HG02678 (cell line): Measurements from ENCODE around the gene MAGI1.

ENCODE experiments used
- ATAC-seq: cut with Tn5 transposase; IDR thresholded peaks from one replicate; pipeline ENCODE4 v1.9.1; 2021; ENCODE audit warnings: mild to moderate bottlenecking, moderate library complexity; ENCODE audit not compliant: unreplicated experiment

MAGI1 gene

DNA sequence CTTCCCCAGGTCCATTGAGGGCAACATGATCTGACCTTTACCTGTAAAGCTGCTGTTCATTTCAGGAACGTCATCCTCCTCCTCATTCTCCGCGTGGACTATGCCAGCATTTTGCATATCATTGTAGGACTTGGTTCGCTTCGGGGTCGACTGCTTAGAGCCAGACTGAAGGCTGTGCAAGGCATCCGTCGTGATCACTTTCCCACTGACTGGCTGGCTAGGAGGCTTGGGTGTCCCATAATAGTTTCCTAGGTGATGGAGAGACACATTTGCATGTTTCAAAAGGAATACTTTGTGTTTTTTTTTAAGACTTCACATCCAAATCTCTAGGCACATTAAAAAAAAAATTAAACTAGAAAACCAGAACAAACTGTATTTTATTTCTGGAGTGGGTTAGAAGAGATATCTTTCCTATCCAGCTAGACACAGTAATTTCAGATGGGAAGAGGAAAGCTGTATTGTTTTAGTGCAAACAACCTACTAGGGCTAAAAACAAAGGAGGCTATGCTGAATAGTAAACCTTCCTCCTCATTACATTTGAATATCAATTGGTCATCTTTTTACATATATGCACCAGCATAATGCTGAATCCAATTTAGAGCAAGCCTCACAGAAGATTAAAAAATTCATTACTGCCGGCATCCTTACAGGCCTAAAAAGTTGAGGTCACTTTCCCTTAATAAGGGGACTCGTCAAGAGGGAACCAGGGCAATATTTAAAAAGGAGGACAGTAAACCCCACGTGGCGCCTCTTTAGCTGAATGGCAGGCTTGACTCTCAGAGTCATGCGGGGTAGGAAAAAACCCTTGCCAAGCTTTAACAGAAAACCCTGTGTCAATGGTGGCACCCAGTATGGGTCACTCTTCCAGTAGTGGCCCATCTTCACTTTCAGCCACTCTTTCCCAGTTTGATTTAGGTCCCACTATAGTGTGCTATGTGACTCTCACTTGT, 559.9 kb downstream of the MAGI1 start:
- ATAC-seq, result no peak

DNA sequence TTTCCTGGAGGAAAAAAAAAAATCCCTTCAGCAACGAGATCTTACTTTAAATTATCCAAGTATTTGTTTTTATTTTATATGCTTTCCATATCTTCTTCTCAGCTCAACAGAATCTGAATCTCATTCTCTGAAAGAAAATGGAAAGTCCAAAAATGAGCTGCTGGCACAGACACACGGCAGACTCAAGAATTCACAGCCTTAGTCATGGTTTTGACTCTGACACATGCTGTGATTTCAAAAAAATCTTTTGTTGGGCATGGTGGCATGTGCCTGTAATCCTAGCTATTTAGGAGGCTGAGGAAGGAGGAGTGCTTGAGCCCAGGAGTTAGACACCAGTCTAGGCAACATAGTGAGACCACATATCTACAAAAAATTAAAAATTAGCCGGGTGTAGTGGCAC, 565.0 kb downstream of the MAGI1 start:
- no peak for ATAC-seq

DNA sequence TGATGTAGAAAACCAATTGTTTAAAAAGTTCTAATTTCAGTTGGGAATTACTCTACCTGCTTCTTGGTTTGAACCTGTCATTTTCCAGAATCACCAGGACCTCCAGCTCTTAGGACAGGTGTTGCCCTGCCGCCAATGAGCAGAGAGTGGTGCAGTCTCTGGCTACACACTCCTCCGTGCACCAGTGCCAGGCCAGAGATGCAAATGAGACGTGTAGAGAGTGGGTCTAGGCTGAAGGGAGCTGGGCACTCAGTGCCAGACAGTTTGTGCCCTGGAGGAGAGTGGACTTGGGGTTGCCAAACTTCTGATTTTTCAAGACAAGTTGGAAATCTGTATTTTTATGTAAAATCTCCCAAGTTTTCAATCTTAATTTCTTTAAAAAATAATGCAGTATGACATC, 566.2 kb downstream of the MAGI1 start:
- no peak for ATAC-seq

DNA sequence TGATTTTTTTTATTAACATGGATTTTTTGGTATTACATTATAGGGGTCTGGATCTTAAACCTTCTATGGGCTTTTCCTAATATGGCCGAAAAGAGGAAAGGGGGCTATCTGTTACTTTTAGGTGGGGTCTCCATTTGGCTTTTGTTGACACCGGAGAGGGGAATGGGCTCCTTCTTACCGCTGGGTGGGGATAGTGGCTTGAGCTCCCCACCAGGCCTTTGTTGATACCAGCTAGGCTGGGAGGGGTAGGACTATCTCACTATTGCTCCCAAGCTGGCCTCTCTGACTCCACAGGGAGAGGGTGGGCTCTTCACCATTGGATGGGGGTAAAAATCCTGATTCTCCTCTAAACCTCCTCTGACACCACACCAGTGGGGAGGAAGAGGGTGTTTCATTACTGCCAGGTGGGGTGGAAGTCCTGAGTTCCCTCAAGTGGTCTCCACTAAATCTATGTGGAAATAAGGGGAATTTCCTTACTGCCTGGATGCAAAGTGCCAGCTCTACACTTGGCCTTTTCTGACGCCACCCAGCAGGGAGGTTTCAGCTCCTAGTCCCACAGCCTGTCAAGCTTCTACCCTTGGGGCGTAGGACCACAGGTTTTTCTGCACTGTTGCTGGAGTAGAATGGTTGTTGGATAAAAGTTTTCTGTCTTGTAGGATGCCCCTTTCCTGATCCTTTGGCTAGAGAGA, 572.3 kb downstream of the MAGI1 start:
- no peak for ATAC-seq

DNA sequence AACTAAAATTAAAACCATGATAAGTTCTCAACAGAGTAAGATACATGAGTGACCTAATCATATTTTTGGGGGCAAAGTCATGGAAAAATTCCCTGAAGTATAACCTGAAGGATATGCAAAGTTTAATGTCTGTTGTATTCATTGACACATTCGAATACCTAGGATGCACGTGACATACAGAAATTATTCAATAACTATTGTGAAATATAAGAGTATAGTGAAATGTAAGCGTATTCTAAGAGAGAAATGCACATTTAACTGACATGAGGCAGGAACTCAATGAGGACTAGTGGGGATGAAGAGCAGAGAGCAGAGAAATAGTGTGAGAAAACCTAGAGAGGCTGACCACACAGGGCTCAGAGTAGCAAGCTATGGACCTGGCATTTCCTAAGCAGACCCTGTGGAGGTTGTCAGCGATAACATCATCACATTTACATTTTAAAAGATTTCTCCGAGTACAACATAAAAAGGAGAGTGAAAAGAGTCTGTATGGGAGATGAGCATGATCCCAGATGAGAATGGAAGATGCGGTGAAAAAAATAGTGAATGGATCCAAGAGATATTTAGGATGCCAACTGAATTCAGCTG, 588.8 kb downstream of the MAGI1 start:
- no peak for ATAC-seq

DNA sequence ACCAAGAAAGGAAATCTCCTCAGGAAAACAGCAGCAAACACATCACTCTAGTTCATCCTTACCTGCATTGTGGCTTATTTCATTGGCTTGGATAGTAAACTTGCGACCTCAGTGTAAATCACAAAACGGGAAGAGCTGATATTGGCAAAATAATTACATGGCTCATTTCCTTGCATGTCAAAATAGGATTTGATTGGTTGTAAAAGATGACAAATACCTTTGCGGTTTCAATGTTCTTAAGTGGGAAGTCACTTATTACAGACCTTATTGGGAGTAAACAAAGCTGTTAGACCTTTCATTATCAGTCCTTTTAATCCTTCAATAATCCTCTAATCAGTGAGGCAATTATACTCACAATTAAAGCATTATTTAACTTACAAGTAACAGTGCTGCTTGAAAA, 590.6 kb downstream of the MAGI1 start:
- ATAC-seq, result no peak

DNA sequence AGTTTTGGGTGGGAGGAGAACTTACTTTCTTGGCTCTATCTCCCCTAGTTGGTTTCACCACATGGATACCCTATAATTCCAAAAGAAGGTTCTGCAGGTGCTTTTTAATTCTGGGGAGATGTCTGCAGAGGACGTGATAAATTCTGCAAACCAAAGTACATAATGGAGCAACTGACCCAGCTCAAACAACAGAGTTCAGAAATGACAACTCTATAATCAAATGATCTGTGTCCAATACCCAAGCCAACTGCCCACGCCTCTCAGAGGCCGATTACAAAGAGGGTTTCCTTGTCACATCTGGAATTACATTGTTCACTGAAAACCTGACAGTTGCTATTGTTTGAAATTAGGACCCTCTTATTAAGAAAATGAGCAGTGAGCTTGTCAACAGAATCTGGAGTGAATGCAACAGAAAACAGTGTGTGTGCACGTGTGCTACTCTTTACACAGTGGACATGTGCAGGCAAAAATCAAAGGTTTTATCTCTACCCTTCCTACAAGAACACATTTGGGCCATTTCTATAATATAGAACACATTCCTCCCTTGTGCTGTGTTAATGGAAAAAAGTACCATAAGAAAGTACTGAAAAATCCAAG, 593.0 kb downstream of the MAGI1 start:
- ATAC-seq, result no peak

DNA sequence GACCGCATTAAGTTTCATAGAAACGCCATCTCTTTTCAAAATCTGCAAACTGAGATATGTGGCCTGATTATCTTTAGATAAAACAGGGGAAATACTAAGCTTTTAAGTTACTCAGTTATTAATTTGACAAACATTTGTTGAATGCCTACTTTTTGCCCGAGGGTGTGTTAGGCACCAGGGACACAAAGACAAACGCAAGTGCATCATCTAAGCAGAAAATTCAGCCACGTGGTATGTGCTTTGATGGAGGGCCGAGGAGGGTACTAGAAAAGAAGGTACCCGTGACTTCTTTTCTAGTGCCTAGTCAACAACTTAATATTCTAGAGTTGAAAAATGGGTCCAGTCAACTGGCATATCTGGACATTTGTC, 594.3 kb downstream of the MAGI1 start:
- ATAC-seq, result no peak

DNA sequence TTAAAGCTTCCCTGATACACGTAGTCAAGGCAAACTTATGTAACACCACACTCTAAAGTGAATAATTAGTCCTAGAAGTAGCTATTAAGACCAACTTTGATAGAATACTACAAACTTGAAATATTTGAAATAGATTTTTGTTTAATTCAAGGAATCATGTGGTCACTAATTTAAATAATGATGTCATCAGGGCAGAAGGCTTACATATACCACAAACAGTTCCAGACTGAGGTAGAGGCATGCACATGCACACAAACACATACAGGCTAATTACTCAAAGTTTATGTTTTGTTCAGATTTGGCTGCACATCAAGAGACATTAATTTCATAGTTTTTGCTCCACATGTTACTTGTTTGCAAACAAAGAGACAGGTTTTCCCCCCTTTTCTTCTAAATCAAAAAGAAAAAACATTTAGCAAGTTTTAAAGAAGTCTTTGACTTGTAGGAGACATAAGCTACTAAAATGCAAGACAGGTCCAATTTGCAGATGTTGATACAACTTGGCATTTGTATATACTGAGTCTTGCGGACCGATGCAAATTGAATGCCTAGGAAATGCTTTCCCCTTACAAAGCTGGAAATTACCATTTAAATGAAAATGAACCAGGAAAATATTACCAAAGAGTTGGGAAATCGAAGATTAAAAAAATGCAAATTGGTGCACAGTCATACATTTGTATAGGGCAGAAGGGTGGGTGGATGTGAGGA, 594.8 kb downstream of the MAGI1 start:
- ATAC-seq, result no peak

DNA sequence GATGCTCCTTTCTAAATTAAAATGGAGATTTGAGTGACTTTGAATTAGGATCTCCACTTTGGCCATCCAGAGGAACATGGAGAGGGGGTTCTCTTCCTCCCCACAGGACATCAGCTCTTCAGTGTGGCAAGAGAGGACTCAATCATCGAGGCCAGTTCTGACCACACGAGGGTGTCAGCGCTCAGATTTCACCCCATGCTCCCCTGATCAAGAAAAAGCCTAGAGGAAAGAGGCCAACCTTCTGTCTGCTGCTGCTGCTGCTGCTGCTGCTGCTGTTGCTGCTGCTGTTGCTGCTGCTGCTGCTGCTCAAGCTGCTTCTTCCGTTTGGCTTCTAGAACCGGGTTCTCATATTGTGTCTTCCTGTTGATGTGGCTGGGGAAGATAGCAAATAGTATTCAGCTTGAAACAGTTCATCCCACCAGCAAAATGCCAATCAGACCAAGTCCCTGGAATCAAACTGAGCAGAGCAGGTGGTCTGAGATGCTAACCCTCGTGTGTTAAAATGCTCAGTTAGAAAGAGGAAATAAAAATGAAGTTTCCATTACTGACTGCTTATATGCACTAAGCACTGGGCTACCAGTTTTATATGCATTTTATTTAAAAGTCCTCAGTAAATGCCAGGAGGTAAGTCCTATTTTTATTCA, 599.0 kb downstream of the MAGI1 start:
- no peak for ATAC-seq

DNA sequence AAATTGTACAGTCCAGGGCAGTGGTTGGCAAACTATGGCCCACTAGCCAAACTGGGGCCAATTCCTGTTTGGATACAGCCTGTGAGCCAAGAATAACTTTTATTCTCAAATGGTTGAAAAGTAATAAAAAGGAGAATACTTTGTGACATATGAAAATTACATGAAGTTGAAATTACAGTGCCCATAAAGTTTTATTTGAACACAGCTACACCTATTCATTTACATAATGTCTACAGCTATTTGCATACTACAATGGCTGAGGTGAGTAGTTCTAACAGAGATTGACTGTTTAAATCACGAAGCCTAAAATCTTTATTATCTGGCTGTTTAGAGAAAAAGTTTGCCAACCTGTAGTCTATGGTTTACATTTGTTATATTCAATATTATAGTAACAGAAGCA, 600.1 kb downstream of the MAGI1 start:
- no peak for ATAC-seq

DNA sequence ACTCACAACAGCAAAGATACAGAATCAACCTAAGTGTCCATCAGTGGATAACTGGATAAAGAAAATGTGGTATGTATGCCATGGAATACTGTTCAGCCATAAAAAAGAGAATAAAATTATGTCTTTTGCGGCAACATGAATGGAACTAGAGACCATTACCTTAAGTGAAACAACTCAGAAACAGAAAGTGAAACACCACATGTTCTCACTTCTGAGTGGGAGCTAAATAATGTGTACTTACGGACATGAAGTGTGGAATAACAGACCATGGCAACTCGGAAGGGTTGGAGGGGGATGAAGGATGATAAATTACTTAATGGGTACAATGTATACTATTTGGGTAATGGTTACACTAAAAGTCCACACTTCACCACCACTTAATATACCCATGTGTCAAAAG, 600.6 kb downstream of the MAGI1 start:
- no peak for ATAC-seq

DNA sequence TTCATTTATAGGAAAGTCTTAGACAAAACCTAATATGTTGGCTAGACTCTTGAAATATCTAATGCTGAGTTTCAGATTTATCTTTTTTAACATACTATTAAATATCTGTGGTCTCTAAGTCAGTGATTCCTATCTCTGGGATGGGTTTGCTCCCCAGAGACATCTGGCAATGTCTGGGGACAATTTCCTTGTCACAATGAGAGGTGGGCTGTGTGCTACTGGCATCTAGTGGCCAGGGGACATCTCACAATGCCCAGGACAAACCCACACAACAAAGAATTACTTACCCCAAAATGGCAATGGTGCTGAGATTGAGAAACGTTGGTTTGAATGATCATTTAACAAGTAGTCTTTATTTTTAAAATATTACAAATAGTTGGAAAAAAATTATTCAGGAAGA, 602.1 kb downstream of the MAGI1 start:
- ATAC-seq, result no peak

DNA sequence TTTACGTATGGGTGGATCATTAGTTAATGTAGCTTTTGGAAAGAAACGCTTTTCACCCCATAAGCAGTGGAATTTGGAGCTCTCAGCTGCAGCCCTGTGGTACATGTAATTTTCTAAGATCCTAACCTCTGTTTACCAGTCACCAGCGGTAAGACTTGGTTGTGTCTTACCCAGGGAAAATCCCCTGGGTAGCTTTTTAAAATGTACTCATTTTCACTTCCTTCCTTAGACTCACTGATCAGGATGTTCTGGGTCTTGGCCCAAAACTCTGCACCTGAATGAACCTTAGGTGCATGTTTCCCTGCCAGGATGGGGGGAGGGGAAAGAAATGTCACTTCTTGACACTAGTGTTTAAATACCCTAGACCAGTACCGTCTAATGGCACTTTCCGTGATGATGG, 605.2 kb downstream of the MAGI1 start:
- no peak for ATAC-seq

DNA sequence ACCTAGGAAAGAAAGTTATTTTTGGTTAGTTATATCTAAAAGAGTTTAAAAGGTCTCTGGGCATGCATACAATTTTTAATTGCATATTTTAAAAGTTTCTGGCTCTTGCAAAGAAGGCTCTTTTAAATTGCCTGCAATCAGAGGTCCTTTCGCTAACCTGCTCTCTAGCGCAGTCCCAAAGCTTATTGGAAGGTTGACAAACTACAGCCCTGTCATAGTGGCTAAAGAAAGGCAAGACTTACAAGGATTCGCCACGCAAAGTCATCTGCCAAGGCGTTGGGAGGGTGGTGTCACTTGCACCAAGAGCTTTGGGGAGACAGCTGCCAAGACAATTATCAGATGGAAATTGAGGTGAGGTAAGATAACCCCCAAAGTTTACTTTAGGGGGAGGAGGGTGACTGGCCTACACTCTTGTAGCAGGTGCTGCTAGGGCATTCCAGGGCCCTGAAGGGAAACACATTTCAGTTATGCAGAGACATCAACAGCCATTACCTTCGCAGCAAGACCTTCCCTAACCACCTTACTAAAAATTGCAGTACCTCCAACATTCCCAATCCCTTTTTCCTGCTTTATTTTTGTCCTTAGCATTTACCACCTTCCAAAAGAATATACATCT, 606.2 kb downstream of the MAGI1 start:
- ATAC-seq, result no peak

DNA sequence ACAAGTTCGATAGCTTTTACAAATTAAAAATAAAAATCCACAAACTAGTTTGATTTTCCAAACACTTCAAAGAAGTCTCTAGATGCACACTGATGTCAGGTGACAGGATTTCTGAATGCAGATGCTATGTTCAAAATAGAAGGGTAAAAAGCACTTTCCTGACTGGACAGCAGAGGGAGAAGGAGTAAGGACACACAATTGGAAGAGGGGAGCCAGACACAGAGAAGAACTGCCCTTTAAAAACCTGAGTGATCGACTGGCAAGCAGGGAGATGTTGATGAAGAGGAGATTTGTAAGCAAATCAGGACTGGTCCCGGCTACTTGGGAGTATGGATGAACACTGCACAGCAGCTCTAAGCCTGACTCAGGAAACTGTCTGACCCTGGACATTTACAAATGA, 612.8 kb downstream of the MAGI1 start:
- ATAC-seq, result no peak

DNA sequence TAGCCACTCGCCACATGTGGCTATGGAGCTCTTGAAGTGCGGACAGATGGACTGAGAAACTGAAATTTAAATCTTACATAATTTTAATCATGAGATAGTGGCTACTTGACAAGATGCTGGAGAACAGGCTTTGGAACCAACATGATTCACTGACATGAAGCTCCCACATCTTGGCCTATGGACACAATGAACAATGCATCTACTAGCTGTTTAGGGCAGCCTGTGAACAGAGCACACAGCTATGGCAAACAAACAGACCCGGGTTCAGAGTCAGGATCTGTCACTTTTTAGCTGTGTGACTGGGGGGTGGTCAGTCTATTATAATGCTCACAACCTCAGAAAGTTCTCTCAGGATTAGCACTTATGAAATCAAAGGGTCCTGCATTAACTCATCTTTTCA, 616.6 kb downstream of the MAGI1 start:
- ATAC-seq, result no peak

DNA sequence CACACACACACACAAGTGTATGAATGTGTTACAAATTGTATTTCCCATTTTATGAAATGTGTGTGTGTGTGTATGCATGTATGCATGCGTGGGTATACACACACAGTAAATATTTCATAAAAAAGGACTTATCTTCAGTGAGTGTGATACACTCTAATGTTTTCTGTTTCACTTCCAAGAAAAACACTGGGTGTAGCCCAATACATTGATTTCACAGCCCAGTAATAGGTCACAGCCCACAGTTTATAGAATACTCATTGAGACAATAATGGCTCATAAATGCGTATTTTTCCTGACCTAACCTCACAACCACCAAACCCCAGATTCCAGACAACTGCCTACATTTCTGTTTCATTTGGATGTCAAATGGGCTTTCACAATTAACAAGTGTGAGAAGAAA, 619.5 kb downstream of the MAGI1 start:
- no peak for ATAC-seq

DNA sequence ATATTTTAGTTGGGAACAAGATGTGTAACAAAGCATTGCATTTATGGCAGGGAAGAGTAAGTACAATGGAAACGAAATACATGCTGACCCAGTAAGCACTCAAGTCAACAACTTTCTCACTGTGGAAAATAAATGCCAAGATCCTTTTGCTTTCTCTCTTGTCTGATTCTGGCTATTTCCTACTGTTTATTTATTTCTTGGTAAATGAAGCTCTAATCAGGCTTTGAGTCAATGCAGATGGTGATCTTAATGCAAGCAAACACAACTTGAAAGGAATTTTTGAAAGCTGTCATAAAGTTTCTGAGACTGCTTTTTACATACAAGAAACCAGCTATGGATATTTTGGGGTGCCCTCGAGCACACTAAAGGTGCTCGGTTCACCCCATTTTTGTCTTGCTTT, 624.8 kb downstream of the MAGI1 start:
- no peak for ATAC-seq

DNA sequence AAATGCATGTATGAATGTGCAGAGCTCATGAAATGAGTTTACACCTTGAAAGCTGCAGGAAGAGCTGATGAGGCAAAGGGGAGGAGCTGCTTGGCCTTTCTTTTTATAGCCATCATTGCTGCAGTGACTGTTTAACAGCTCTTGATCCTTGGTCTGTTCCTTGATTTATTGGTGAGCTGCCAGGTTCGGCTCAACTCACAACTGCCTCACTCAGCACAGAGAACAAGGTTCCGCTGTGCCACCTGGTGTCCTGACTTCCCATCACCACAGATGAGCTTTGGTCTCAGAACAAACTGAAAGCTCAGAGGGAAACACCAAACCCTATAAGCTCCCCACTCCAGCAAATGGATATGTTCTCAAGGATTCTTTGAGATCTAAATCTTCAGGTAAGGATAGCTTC, 626.1 kb downstream of the MAGI1 start:
- no peak for ATAC-seq
